ENCODE measurements around the gene TMEM256. TPM values are rescaled to one million over a fixed set of nuclear protein-coding genes. Genes with fewer than 3 reads are reported as not detected.

Gene TMEM256
- 35.9 and 143 TPM in 2 replicates for total RNA-seq

- DNase-seq (ENCODE audit: low read depth) = peak; percentile 97
These were observed at the start of gene TMEM256 for GRCh38 chr17:7403977-7404736. TMEM256 (minus strand) TSS chr17:7404097; CDS start chr17:7404084, 13 bp downstream.

GRCh38 chr17:7448461-7448860 is 44.6 kb upstream of the TMEM256 start:
- no peak for DNase-seq (ENCODE audit: low read depth)

GRCh38 chr17:7445619-7445968 is 41.7 kb upstream of the TMEM256 start:
- peak; percentile 29 for DNase-seq (ENCODE audit: low read depth)

GRCh38 chr17:7444682-7445618 is 41.1 kb upstream of the TMEM256 start, which contains the start of gene CHRNB1:
CHRNB1 (plus strand) TSS chr17:7445061; CDS start chr17:7445128, 67 bp downstream.
- peak; percentile 44 for DNase-seq (ENCODE audit: low read depth)

GRCh38 chr17:7443499-7444485 is 39.9 kb upstream of the TMEM256 start:
- DNase-seq (ENCODE audit: low read depth) = no peak

- DNase-seq (ENCODE audit: low read depth) = no peak
These were observed 38.2 kb upstream of the TMEM256 start for GRCh38 chr17:7442142-7442541.

- no peak for DNase-seq (ENCODE audit: low read depth)
These were observed 37.4 kb upstream of the TMEM256 start for GRCh38 chr17:7441266-7441665.

GRCh38 chr17:7440834-7441195 is 36.9 kb upstream of the TMEM256 start:
- peak; percentile 33 for DNase-seq (ENCODE audit: low read depth)

- peak; percentile 19 for DNase-seq (ENCODE audit: low read depth)
These were observed 36.4 kb upstream of the TMEM256 start for GRCh38 chr17:7440113-7440833.

GRCh38 chr17:7439462-7440112 is 35.7 kb upstream of the TMEM256 start, which contains the start of gene FGF11:
FGF11 (plus strand) TSS chr17:7439512; CDS start chr17:7439621, 109 bp downstream.
- no peak for DNase-seq (ENCODE audit: low read depth)

GRCh38 chr17:7438656-7439460 is 35.0 kb upstream of the TMEM256 start:
- no peak for DNase-seq (ENCODE audit: low read depth)

- no peak for DNase-seq (ENCODE audit: low read depth)
These were observed 34.2 kb upstream of the TMEM256 start for GRCh38 chr17:7437950-7438614.

- no peak for DNase-seq (ENCODE audit: low read depth)
These were observed 33.5 kb upstream of the TMEM256 start for GRCh38 chr17:7437369-7437863.

- DNase-seq (ENCODE audit: low read depth) = peak; percentile 64
These were observed 32.9 kb upstream of the TMEM256 start for GRCh38 chr17:7436556-7437368.

GRCh38 chr17:7435676-7436555 is 32.0 kb upstream of the TMEM256 start:
- peak; percentile 28 for DNase-seq (ENCODE audit: low read depth)

GRCh38 chr17:7432296-7432695 is 28.4 kb upstream of the TMEM256 start:
- no peak for DNase-seq (ENCODE audit: low read depth)

- DNase-seq (ENCODE audit: low read depth) = no peak
These were observed 27.3 kb upstream of the TMEM256 start for GRCh38 chr17:7431231-7431630.

All from renal cortical epithelial cell (primary cell).